Sigmoid colon (tissue), 4 donors: ENCODE measurements around the gene SAMD4A.

Experiments used
- CTCF ChIP-seq, 4 experiments: fragments of 450-650 bp in 3 of 4; fragments of 200-600 bp in 1 of 4; IDR thresholded peaks; one replicate each; pipeline ENCODE4 v1.5.1; 2016 to 2019; ENCODE audit warnings: antibody characterized with exemption in 4 of 4, mild to moderate bottlenecking in 3 of 4, moderate library complexity in 2 of 4
- EP300 ChIP-seq, 4 donors: sonication (generic); formaldehyde crosslinking; IDR thresholded peaks; one replicate each; pipeline ENCODE4 v1.6.1; 2017; ENCODE audit warnings: antibody characterized with exemption in 4 of 4
- POLR2A ChIP-seq, 2 donors: fragments of 450-650 bp; IDR thresholded peaks; one replicate each; pipeline ENCODE4 v1.6.1; 2016; ENCODE audit warnings: antibody characterized with exemption in 2 of 2, mild to moderate bottlenecking in 2 of 2, moderate library complexity in 2 of 2
- POLR2AphosphoS5 ChIP-seq, 4 donors: sonication (generic); formaldehyde crosslinking; IDR thresholded peaks; one replicate each; pipeline ENCODE4 v1.6.1; 2017; ENCODE audit warnings: antibody characterized with exemption in 4 of 4

- no peak for TF ChIP-seq POLR2A (IDR thresholded peaks at IDR 0.05)
- no peak for TF ChIP-seq CTCF (IDR thresholded peaks at IDR 0.05)
- no peak for TF ChIP-seq EP300 (IDR thresholded peaks at IDR 0.05)
- TF ChIP-seq POLR2AphosphoS5 (IDR thresholded peaks at IDR 0.05) = no peak
Observed at GRCh38 chr14:54639611-54640010, 72.7 kb downstream of the SAMD4A start.
